ENCODE measurements around the gene PRR36. TPM values are rescaled to one million over a fixed set of nuclear protein-coding genes. Genes with fewer than 3 reads are reported as not detected.

PRR36 gene
- total RNA-seq, 4 donors from 2014 or later = 0.13 to 0.45 (median 0.20) TPM

DNA sequence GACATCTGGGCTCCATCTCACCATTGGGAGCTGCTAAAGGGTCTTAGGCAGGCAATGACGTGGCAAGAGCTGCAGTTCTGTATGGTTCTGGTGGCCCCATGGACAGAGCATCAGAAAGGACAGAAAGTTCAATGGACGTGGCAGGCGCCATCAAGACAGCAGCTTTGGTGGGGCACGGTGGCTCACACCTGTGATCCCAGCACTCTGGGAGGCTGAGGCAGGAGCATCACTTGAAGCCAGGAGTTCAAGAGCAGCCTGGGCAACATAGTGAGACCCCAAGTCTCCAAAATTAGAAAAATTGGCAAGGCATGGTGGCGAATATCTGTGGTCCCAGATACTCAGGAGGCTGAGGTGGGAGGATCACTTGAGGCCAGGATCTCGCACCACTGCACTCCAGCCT, 34.7 kb downstream of the PRR36 start:
- H3K4me1 ChIP-seq = no peaks in the 10 kb centered on the region
- no peaks in the 10 kb centered on the region for H3K36me3 ChIP-seq
- H3K9me3 ChIP-seq = no peaks in the 10 kb centered on the region
- DNase-seq = no peak
- no peaks in the 10 kb centered on the region for H3K27me3 ChIP-seq
- no peak overlapping the region for H3K27ac ChIP-seq
- intact Hi-C loops (cut with DNase I) = no loop called here
- H3K4me3 ChIP-seq (replicated peaks in 1 of 3) = no peak overlapping the region
- TF ChIP-seq POLR2A (IDR thresholded peaks at IDR 0.05) = no peak
- 91 to 94% methylated on average over 6 of the region's 6 CpGs for WGBS, 2 donors

DNA sequence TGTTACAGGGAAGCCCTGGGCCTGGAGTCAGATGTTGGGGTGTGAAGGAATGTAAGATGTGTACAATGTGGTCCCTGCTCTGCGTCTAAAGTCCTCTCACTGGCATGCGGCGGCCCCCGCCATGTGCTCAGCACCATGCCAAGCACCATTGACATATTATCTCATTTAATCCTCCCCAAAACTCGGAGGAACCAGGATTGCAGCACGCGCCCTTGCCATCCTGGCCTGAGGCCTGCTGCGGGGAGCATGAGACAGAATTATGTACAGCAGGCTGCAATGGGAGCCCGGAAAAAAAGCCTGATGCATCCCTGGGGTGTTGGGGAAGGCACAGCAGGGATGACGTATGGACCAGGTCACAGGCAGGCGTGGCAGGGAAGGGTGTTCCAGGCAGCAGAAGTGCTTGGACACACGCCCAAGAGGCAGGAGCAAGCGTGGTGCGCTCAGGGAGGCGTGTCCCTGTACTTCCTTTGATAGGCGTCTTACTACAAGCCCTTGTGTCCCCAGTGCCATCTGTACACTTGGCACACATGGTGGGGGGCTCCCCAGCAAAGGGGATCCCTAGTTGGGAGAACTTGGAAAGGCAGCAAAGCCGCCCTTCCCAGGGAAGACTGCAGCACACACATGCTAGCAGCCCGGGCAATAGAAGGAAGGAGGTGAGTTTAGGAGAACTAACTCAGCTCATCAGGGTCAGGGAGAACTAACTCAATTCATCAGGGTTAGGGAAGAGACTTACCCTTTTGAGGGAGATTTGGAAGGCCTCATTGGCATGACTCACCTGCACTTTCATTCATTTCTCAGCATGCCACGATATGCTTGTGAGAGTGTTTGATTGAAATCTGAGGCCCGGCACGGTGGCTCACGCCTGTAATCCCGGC, 40.7 kb downstream of the PRR36 start:
- peaks cover 10 to 25% of the 10 kb centered on the region in 2 donors for H3K4me1 ChIP-seq
- no peak overlapping the region for H3K4me3 ChIP-seq (replicated peaks in 1 of 3)
- TF ChIP-seq, protein P1, sequence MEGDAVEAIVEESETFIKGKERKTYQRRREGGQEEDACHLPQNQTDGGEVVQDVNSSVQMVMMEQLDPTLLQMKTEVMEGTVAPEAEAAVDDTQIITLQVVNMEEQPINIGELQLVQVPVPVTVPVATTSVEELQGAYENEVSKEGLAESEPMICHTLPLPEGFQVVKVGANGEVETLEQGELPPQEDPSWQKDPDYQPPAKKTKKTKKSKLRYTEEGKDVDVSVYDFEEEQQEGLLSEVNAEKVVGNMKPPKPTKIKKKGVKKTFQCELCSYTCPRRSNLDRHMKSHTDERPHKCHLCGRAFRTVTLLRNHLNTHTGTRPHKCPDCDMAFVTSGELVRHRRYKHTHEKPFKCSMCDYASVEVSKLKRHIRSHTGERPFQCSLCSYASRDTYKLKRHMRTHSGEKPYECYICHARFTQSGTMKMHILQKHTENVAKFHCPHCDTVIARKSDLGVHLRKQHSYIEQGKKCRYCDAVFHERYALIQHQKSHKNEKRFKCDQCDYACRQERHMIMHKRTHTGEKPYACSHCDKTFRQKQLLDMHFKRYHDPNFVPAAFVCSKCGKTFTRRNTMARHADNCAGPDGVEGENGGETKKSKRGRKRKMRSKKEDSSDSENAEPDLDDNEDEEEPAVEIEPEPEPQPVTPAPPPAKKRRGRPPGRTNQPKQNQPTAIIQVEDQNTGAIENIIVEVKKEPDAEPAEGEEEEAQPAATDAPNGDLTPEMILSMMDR (IDR thresholded peaks at IDR 0.05) = no peak
- TF ChIP-seq POLR2A (IDR thresholded peaks at IDR 0.05) = no peak
- H3K36me3 ChIP-seq = no peaks in the 10 kb centered on the region
- no peaks in the 10 kb centered on the region for H3K27me3 ChIP-seq
- intact Hi-C loops (cut with DNase I) = no loop called here
- H3K27ac ChIP-seq = no peak overlapping the region
- H3K9me3 ChIP-seq = no peaks in the 10 kb centered on the region
- WGBS, 2 donors = 66 to 80% methylated on average over 18 to 22 of the region's 23 CpGs
- peak; percentile 92 to 95 for DNase-seq

GRCh38 chr19:7832781-7833180, 41.4 kb downstream of the PRR36 start:
- Histone ChIP-seq H3K4me3 (replicated peaks in 1 of 3) (no peak overlapping the region), H3K27me3 (no peaks in the 10 kb centered on the region), H3K27ac (no peak overlapping the region), H3K9me3 (no peaks in the 10 kb centered on the region), H3K4me1 (peaks cover 10 to 25% of the 10 kb centered on the region in 2 donors), H3K36me3 (no peaks in the 10 kb centered on the region)
- TF ChIP-seq POLR2A (IDR thresholded peaks at IDR 0.05) = no peak
- TF ChIP-seq, protein P1 (IDR thresholded peaks at IDR 0.05) = no peak
- 73 to 75% methylated on average over 12 of the region's 12 CpGs for WGBS, 2 donors
- DNase-seq = no peak
- intact Hi-C loops (cut with DNase I) = no loop called here

DNA sequence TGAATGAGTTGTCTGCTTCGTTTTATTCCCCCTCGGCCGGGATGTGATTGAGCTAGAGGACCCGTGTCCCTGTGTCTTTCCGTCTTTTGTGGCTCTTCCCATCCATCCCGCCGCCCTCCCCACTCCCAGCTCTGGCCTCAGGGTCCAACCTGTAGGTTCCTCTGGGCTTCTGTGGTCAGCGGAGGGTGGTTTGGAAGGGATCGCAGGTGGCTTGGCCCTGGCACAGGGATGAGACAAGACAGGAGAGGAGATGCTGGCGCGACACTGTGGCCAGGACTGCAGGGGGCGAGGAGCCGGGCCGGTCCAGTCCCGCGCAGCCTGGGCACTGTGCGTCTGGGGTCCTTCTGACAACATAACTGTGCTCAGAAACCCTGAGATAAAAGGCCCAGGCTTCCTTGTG, 42.2 kb downstream of the PRR36 start:
- WGBS, 2 donors = 87 to 89% methylated on average over 13 to 17 of the region's 17 CpGs

DNA sequence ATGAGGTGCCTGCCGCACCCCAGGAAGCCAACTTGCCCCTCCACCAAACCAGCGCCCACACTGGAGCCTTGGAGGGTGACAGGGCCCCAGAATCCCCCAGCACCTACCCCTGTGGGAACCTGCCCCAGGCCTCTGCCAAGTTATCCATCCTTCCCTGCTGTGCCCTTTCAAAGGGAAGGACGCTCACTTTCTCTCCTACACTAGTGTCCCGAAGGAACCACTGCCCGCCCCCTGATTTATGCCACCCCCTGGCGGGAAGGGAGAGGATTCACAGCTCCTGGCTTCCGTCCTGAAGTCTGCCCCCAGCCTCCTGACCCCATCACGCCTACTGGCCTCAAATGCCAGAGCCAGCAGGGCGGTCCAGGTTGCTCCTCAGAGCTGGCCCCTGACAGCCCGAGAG, 42.7 kb downstream of the PRR36 start:
- no peak overlapping the region for H3K27ac ChIP-seq
- DNase-seq = no peak
- WGBS, 2 donors = 69 to 73% methylated on average over 10 of the region's 10 CpGs
- no peaks in the 10 kb centered on the region for H3K36me3 ChIP-seq
- H3K9me3 ChIP-seq = no peaks in the 10 kb centered on the region
- H3K4me1 ChIP-seq = peaks cover 10 to 25% of the 10 kb centered on the region in 2 donors
- TF ChIP-seq POLR2A (IDR thresholded peaks at IDR 0.05) = no peak
- TF ChIP-seq, protein P1 (IDR thresholded peaks at IDR 0.05) = no peak
- H3K27me3 ChIP-seq = no peaks in the 10 kb centered on the region
- intact Hi-C loops (cut with DNase I) = no loop called here
- H3K4me3 ChIP-seq (replicated peaks in 1 of 3) = no peak overlapping the region

More for the DNA sequence above, 42.2 kb downstream of the PRR36 start:
- no peaks in the 10 kb centered on the region for H3K9me3 ChIP-seq
- TF ChIP-seq, protein P1 (IDR thresholded peaks at IDR 0.05) = no peak
- no peak for TF ChIP-seq POLR2A (IDR thresholded peaks at IDR 0.05)
- H3K36me3 ChIP-seq = no peaks in the 10 kb centered on the region
- H3K4me1 ChIP-seq = peaks cover 10 to 25% of the 10 kb centered on the region in 2 donors
- H3K4me3 ChIP-seq (replicated peaks in 1 of 3) = no peak overlapping the region
- no peak overlapping the region for H3K27ac ChIP-seq
- no peak for DNase-seq
- intact Hi-C loops (cut with DNase I) = no loop called here
- no peaks in the 10 kb centered on the region for H3K27me3 ChIP-seq

Data from thyroid gland (tissue), 4 donors.